HepG2 (cell line): ENCODE results near the gene ATG9A. TPM values are rescaled to one million over a fixed set of nuclear protein-coding genes. Genes with fewer than 3 reads are reported as not detected.

Experiments used
- ATAC-seq: fragments of 200-7000 bp; cut with Tn5 transposase; 3 replicates; pipeline ENCODE4 v1.9.1; 2020; ENCODE audit warnings: mild to moderate bottlenecking, moderate library complexity
- BruUV-seq: library from RNA; stranded (reverse); fragments of 400-500 nt; replicated peaks from 2 replicates; lab custom pipeline; 2021; lab: Mats Ljungman, UMichigan
- CTCF ChIA-PET: fragments of 300-600 bp; formaldehyde crosslinking; extraction: SDS; loops from one replicate; lab custom pipeline; 2021; ENCODE audit warnings: low total read pairs, inconsistent platforms, low intra/inter-chr PET ratio; lab: Yijun Ruan, JAX
- POLR2A ChIA-PET: fragments of 350-600 bp; sonication (Branson Sonifier 250); formaldehyde crosslinking; loops from one replicate; lab custom pipeline; 2020; ENCODE audit warnings: antibody characterized with exemption, inconsistent platforms; lab: Yijun Ruan, JAX
- DNase-seq: peaks from one replicate; pipeline ENCODE4 v3.0.0-alpha.2; 2015; ENCODE audit warnings: low spot score
- FAIRE-seq: peaks from 3 replicates; lab custom pipeline; 2011; peaks lifted over from hg19 to GRCh38; lab: Jason Lieb, UNC
- H2AFZ ChIP-seq: one replicate; pipeline ENCODE4 v1.6.1; 2011; ENCODE audit warnings: low read length, inconsistent platforms
- H3K27ac ChIP-seq: fragments of 300-600 bp; 3 replicates; pipeline ENCODE4 v1.8.0; 2011; ENCODE audit warnings: mixed run types, mild to moderate bottlenecking, mixed read lengths, low read length, inconsistent platforms; ENCODE audit not compliant: insufficient read depth; ENCODE audit errors: extremely low read length
- H3K27me3 ChIP-seq, 2 experiments: fragments of 200-600 bp in 1 of 2; 2 replicates in 1 of 2; 3 replicates in 1 of 2; pipeline versions ENCODE4 v1.6.0 to v1.8.0; 2011; ENCODE audit warnings: low read length in 2 of 2, mild to moderate bottlenecking in 2 of 2, moderate library complexity in 2 of 2, inconsistent platforms in 1 of 2; ENCODE audit not compliant: insufficient read depth in 2 of 2, control insufficient read depth in 1 of 2
- H3K36me3 ChIP-seq, 2 experiments: fragments of 200-600 bp in 1 of 2; replicated peaks in 1 of 2; 2 replicates in 1 of 2; 3 replicates in 1 of 2; pipeline versions ENCODE4 v1.5.1 to v1.8.0; 2011; ENCODE audit warnings: low read length in 2 of 2, inconsistent platforms in 1 of 2; ENCODE audit not compliant: insufficient read depth in 2 of 2, control insufficient read depth in 1 of 2
- H3K4me1 ChIP-seq: 2 replicates; pipeline ENCODE4 v1.5.1; 2012; ENCODE audit warnings: low read length, inconsistent platforms; ENCODE audit not compliant: insufficient read depth
- H3K4me2 ChIP-seq: 2 replicates; pipeline ENCODE4 v1.6.0; 2011; ENCODE audit warnings: low read depth, low read length, inconsistent platforms
- H3K4me3 ChIP-seq, 3 experiments: fragments of 200-600 bp in 1 of 3; sonication (generic), shearing (Covaris generic) in 1 of 3; replicated peaks in 1 of 3; 2 replicates each; pipeline ENCODE4 v1.5.1; 2011 to 2016; ENCODE audit warnings: low read length in 3 of 3, inconsistent platforms in 2 of 3, low read depth in 2 of 3, mild to moderate bottlenecking in 2 of 3, control low read depth in 1 of 3, mixed read lengths in 1 of 3; ENCODE audit not compliant: insufficient read depth in 1 of 3
- H3K79me2 ChIP-seq: one replicate; pipeline ENCODE4 v1.6.1; 2011; ENCODE audit warnings: low read length, inconsistent platforms; ENCODE audit not compliant: insufficient read depth
- H3K9ac ChIP-seq: 2 replicates; pipeline ENCODE4 v1.6.0; 2011; ENCODE audit warnings: mild to moderate bottlenecking, low read depth, low read length, inconsistent platforms; ENCODE audit not compliant: insufficient read depth
- H3K9me3 ChIP-seq: 2 replicates; pipeline ENCODE4 v1.5.1; 2012; ENCODE audit warnings: mild to moderate bottlenecking, low read length
- H4K20me1 ChIP-seq: 2 replicates; pipeline ENCODE4 v1.6.0; 2011; ENCODE audit warnings: inconsistent platforms, mild to moderate bottlenecking, low read length, moderate library complexity; ENCODE audit not compliant: insufficient read depth
- CCAR2 ChIP-seq: fragments of 200-400 bp; formaldehyde crosslinking; optimal IDR thresholded peaks from 2 replicates; pipeline ENCODE3; 2018; ENCODE audit warnings: low read depth, mild to moderate bottlenecking, low read length, moderate library complexity
- HNRNPK ChIP-seq: fragments of 200-400 bp; formaldehyde crosslinking; IDR thresholded peaks from 2 replicates; pipeline ENCODE4 v1.6.1; 2018; ENCODE audit warnings: low read length, low read depth, moderate library complexity, mild to moderate bottlenecking; ENCODE audit not compliant: poor library complexity, severe bottlenecking
- MXD3 ChIP-seq: IDR thresholded peaks from 2 replicates; pipeline ENCODE4 v1.6.1; 2016; ENCODE audit warnings: mild to moderate bottlenecking, missing biosample characterization, missing genetic modification reagents
- ZNF138 ChIP-seq: sonication (generic); formaldehyde crosslinking; IDR thresholded peaks from 2 replicates; pipeline ENCODE4 v1.5.0; 2020; ENCODE audit warnings: mild to moderate bottlenecking, low read depth, missing genetic modification reagents
- ZNF569 ChIP-seq: sonication (generic); formaldehyde crosslinking; IDR thresholded peaks from 2 replicates; pipeline ENCODE4 v1.5.0; 2020; ENCODE audit warnings: mild to moderate bottlenecking, missing genetic modification reagents, moderate library complexity, borderline replicate concordance
- ZNF776 ChIP-seq: sonication (generic); formaldehyde crosslinking; IDR thresholded peaks from 2 replicates; pipeline ENCODE4 v1.4.0; 2020; ENCODE audit warnings: mild to moderate bottlenecking, missing genetic modification reagents
- ZNF883 ChIP-seq: sonication (generic); formaldehyde crosslinking; IDR thresholded peaks from 2 replicates; pipeline ENCODE4 v1.5.1; 2020; ENCODE audit warnings: mild to moderate bottlenecking, missing genetic modification reagents; ENCODE audit errors: not compliant biosample characterization
- WGBS: methylation state at CpG from one replicate; pipeline ENCODE4 v1.1.6; 2017; ENCODE audit warnings: low lambda C conversion rate; 5-methylcytosine and 5-hydroxymethylcytosine counted together
- in situ Hi-C: cut with HindIII; loops from 2 replicates; pipeline ENCODE4 v1.10.0; 2017; ENCODE audit warnings: low pct_unique_long_range_greater_than_20kb; ENCODE audit not compliant: extremely low pct_ligation_motif_present
- intact Hi-C: fragments of 100-400 bp; cut with micrococcal nuclease; formaldehyde crosslinking; loops from one replicate; pipeline ENCODE4 v1.10.0; 2022; ENCODE audit not compliant: unreplicated experiment
- polyA plus RNA-seq, 8 experiments: library from polyadenylated mRNA; depleted of rRNA in 3 of 8; stranded (reverse) in 7 of 8; unstranded in 1 of 8; fragments of >200 nt; fragmentation: Illumina TruSeq in 4 of 8; extraction: Trizol in 4 of 8; gene quantifications; 2 replicates each; pipeline versions ENCODE4 v1.2.1 to v1.2.3, GENCODE V29; 2011 to 2016; ENCODE audit warnings: low read depth in 4 of 8, missing spikeins in 1 of 8, mixed read lengths in 1 of 8; ENCODE audit not compliant: insufficient read depth in 1 of 8
- total RNA-seq, 5 experiments: library from RNA; depleted of rRNA; stranded (reverse); fragments of >200 nt; fragmentation: Illumina TruSeq; extraction: Trizol; gene quantifications; 2 replicates each; pipeline ENCODE4 v1.2.3, GENCODE V29; 2016; ENCODE audit warnings: low read depth in 1 of 5
- TF ChIP-seq, protein P1 (sequence below): sonication (generic); formaldehyde crosslinking; IDR thresholded peaks from 2 replicates; pipeline ENCODE4 v1.8.0; 2023; ENCODE audit warnings: mild to moderate bottlenecking, missing genetic modification reagents
- TF ChIP-seq, protein P2 (sequence below): IDR thresholded peaks from 2 replicates; pipeline ENCODE4 v1.6.1; 2016
- TF ChIP-seq, protein P3 (sequence below): sonication (generic); formaldehyde crosslinking; IDR thresholded peaks from 2 replicates; pipeline ENCODE4 v1.4.0; 2020; ENCODE audit warnings: missing genetic modification reagents
- TF ChIP-seq, protein P4 (sequence below): sonication (generic); formaldehyde crosslinking; IDR thresholded peaks from 2 replicates; pipeline ENCODE4 v1.5.1; 2020; ENCODE audit warnings: missing genetic modification reagents, mild to moderate bottlenecking, borderline replicate concordance

Gene ATG9A
- total and polyA plus RNA-seq, 2 of the 13 experiments (the other 11 are each of a cell fraction or from before 2014, with no cell fraction given), result 35.0 to 131 TPM

DNA sequence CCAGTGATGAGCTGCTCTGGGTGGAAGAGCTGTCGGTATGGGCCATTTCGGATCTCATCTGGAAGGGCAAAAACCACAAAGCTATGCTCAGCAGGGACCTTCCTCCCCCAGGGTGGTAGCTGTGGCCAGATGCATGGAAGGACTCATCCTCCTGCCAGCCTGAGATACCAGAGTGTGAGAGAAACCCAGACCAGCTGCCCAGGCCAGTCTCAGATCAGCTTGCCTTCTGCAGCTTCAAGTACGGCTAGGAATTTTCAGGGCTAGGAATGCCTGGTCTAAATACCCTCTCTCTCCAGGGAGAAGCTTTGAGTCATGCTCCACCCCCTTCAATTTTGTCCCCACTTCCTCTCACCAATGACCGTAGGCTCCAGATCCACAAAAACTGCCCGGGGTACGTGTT is 22.2 kb upstream of the ATG9A start:
- H2AFZ ChIP-seq, result no peak overlapping the region
- CTCF ChIA-PET, result no interaction called here
- H3K27me3 ChIP-seq, result peaks cover 2 to 33% of the 10 kb centered on the region in 2 experiments; a peak in 4 of 5 replicates
- no peak overlapping the region for H3K9ac ChIP-seq
- no peaks in the 10 kb centered on the region for H3K9me3 ChIP-seq
- POLR2A ChIA-PET, result interaction anchor here (0.7 to 5.7 kb wide), 4 partner anchors 9 to 44 kb away, joined by 3 to 73 read pairs (median 4); partner anchors contain the start of genes DNAJB2 and ZFAND2B
- no peaks in the 10 kb centered on the region for H4K20me1 ChIP-seq
- intact Hi-C loops, result no loop called here
- DNase-seq (no peak), FAIRE-seq (no peak), ATAC-seq (no peak)
- in situ Hi-C loops, result no loop called here
- peaks cover 1 to 13% of the 10 kb centered on the region in 2 experiments; a peak in 4 of 5 replicates for H3K36me3 ChIP-seq
- H3K79me2 ChIP-seq, result peaks cover 3% of the 10 kb centered on the region
- BruUV-seq, result no TSS peak
- TF ChIP-seq, protein P1, sequence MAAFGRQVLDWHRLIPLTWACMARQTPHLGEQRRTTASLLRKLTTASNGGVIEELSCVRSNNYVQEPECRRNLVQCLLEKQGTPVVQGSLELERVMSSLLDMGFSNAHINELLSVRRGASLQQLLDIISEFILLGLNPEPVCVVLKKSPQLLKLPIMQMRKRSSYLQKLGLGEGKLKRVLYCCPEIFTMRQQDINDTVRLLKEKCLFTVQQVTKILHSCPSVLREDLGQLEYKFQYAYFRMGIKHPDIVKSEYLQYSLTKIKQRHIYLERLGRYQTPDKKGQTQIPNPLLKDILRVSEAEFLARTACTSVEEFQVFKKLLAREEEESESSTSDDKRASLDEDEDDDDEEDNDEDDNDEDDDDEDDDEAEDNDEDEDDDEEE (CRISPR knock-in tag), result no peak
- TF ChIP-seq, protein P2, sequence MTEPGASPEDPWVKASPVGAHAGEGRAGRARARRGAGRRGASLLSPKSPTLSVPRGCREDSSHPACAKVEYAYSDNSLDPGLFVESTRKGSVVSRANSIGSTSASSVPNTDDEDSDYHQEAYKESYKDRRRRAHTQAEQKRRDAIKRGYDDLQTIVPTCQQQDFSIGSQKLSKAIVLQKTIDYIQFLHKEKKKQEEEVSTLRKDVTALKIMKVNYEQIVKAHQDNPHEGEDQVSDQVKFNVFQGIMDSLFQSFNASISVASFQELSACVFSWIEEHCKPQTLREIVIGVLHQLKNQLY, result no peak
- TF ChIP-seq ZNF138, result no peak
- no peak for TF ChIP-seq HNRNPK
- TF ChIP-seq, protein P3, sequence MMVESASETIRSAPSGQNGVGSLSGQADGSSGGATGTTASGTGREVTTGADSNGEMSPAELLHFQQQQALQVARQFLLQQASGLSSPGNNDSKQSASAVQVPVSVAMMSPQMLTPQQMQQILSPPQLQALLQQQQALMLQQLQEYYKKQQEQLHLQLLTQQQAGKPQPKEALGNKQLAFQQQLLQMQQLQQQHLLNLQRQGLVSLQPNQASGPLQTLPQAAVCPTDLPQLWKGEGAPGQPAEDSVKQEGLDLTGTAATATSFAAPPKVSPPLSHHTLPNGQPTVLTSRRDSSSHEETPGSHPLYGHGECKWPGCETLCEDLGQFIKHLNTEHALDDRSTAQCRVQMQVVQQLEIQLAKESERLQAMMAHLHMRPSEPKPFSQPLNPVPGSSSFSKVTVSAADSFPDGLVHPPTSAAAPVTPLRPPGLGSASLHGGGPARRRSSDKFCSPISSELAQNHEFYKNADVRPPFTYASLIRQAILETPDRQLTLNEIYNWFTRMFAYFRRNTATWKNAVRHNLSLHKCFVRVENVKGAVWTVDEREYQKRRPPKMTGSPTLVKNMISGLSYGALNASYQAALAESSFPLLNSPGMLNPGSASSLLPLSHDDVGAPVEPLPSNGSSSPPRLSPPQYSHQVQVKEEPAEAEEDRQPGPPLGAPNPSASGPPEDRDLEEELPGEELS (CRISPR knock-in tag), result no peak
- TF ChIP-seq CCAR2, result no peak
- TF ChIP-seq MXD3 (CRISPR knock-in tag), result no peak
- no peak for TF ChIP-seq ZNF569 (CRISPR knock-in tag)
- no peak for TF ChIP-seq ZNF776 (CRISPR knock-in tag)
- TF ChIP-seq ZNF883 (CRISPR knock-in tag), result no peak
- TF ChIP-seq, protein P4, sequence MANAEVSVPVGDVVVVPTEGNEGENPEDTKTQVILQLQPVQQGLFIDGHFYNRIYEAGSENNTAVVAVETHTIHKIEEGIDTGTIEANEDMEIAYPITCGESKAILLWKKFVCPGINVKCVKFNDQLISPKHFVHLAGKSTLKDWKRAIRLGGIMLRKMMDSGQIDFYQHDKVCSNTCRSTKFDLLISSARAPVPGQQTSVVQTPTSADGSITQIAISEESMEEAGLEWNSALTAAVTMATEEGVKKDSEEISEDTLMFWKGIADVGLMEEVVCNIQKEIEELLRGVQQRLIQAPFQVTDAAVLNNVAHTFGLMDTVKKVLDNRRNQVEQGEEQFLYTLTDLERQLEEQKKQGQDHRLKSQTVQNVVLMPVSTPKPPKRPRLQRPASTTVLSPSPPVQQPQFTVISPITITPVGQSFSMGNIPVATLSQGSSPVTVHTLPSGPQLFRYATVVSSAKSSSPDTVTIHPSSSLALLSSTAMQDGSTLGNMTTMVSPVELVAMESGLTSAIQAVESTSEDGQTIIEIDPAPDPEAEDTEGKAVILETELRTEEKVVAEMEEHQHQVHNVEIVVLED, result no peak
- TF ChIP-seq, all 625 proteins: peak for 0
- Histone ChIP-seq H3K4me1 (peaks cover 75% of the 10 kb centered on the region), H3K4me2 (no peak overlapping the region), H3K4me3 (no peak overlapping the region), H3K27ac (no peak overlapping the region)
- WGBS, result 93% methylated on average over 6 of the region's 6 CpGs
